Activated CD8-positive, alpha-beta T cell treated with anti-CD3 and anti-CD28 coated beads, Interleukin-2, amount 10 ng/mL, durations not matched to agents 7 days and 5 days (primary cell): Measurements from ENCODE around the gene GSTA2. TPM values are rescaled to one million over a fixed set of nuclear protein-coding genes. Genes with fewer than 3 reads are reported as not detected.
"Not testable (repeated sequence)": the region's sequence is repeated elsewhere in the genome, so short reads cannot be mapped to it uniquely, and the experiment has no call there.

Experiments
- ATAC-seq: fragments of 150-1000 bp; cut with Tn5 transposase; one replicate; pipeline ENCODE4 v1.10.0; 2021; ENCODE audit warnings: moderate library complexity
- CTCF ChIA-PET: fragments of 350-600 bp; sonication (Branson Sonifier 250); formaldehyde crosslinking; loops from one replicate; lab custom pipeline; 2021; ENCODE audit warnings: antibody characterized with exemption; lab: Charles Lee
- POLR2A ChIA-PET: fragments of 350-600 bp; sonication (Branson Sonifier 250); formaldehyde crosslinking; loops from one replicate; lab custom pipeline; 2021; ENCODE audit warnings: antibody characterized with exemption; lab: Charles Lee
- DNase-seq: peaks from one replicate; pipeline ENCODE4 v3.0.0-alpha.2; 2020
- H3K27ac Mint-ChIP-seq: one replicate; pipeline ENCODE4 v1.8.0; 2021; ENCODE audit warnings: mild to moderate bottlenecking, mixed read lengths
- H3K27me3 Mint-ChIP-seq: one replicate; pipeline ENCODE4 v1.8.0; 2021; ENCODE audit warnings: low read depth, mixed read lengths
- H3K36me3 Mint-ChIP-seq: one replicate; pipeline ENCODE4 v1.8.0; 2021; ENCODE audit warnings: low read depth, mixed read lengths
- H3K4me1 Mint-ChIP-seq: one replicate; pipeline ENCODE4 v1.8.0; 2021; ENCODE audit warnings: low read depth, mixed read lengths
- H3K4me3 Mint-ChIP-seq: one replicate; pipeline ENCODE4 v1.8.0; 2021; ENCODE audit warnings: mild to moderate bottlenecking, mixed read lengths
- H3K9me3 Mint-ChIP-seq: one replicate; pipeline ENCODE4 v1.8.0; 2022; ENCODE audit warnings: mixed read lengths; ENCODE audit not compliant: insufficient read depth
- total RNA-seq, 2 experiments: library from RNA; stranded (reverse); gene quantifications; one replicate each; pipeline ENCODE4 v1.2.3, GENCODE V29; 2021

The GSTA2 gene
- total RNA-seq, 2 experiments from 2014 or later: not detected

DNA sequence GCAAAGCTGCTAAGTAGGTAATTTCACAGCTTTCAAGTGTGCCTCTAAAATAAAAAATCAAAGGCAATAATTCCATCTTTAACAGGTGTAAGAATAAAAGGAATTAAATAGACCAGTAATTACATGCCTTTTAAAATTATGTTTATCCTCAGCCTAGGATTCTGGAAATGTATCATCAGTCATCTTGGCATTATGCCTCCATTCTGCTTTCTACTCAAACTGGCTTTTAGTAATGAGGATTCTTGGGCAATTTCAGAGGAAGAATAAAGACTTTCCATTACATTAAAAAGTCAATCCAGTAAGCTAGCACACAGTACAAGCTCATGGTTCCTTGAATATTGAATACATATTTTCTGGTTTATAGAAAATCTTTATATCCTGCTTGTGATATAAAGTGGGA is 44.7 kb downstream of the GSTA2 start:
- DNase-seq (no peak), ATAC-seq (no peak)
- H3K4me3 Mint-ChIP-seq: no peak overlapping the region
- no peaks in the 10 kb centered on the region for H3K9me3 Mint-ChIP-seq
- H3K36me3 Mint-ChIP-seq: no peaks in the 10 kb centered on the region
- CTCF ChIA-PET: no interaction called here
- no peak overlapping the region for H3K27ac Mint-ChIP-seq
- POLR2A ChIA-PET: no interaction called here
- H3K27me3 Mint-ChIP-seq: peaks cover 2% of the 10 kb centered on the region
- H3K4me1 Mint-ChIP-seq: no peaks in the 10 kb centered on the region

- CTCF ChIA-PET: interaction anchor here (1.9 kb wide), 1 partner anchor 10 kb away, joined by 4 read pairs; no protein-coding TSS in a partner anchor
- H3K9me3 Mint-ChIP-seq, H3K27ac Mint-ChIP-seq, POLR2A ChIA-PET, H3K4me3 Mint-ChIP-seq, H3K36me3 Mint-ChIP-seq, ATAC-seq, H3K4me1 Mint-ChIP-seq, DNase-seq, H3K27me3 Mint-ChIP-seq: not testable (repeated sequence)
Measured at GRCh38 chr6:52714761-52715160, 48.5 kb downstream of the GSTA2 start.

GRCh38 chr6:52712136-52712535 is 51.1 kb downstream of the GSTA2 start:
- Mint-ChIP-seq H3K27ac (no peak overlapping the region), H3K4me3 (no peak overlapping the region), H3K4me1 (no peaks in the 10 kb centered on the region), H3K27me3 (peaks cover 2% of the 10 kb centered on the region), H3K36me3 (no peaks in the 10 kb centered on the region), H3K9me3 (peaks cover 8% of the 10 kb centered on the region)
- CTCF ChIA-PET: interaction anchor here (1.5 kb wide), 1 partner anchor 13 kb away, joined by 3 read pairs; no protein-coding TSS in a partner anchor
- POLR2A ChIA-PET: no interaction called here
- ATAC-seq (no peak), DNase-seq (no peak)

DNA sequence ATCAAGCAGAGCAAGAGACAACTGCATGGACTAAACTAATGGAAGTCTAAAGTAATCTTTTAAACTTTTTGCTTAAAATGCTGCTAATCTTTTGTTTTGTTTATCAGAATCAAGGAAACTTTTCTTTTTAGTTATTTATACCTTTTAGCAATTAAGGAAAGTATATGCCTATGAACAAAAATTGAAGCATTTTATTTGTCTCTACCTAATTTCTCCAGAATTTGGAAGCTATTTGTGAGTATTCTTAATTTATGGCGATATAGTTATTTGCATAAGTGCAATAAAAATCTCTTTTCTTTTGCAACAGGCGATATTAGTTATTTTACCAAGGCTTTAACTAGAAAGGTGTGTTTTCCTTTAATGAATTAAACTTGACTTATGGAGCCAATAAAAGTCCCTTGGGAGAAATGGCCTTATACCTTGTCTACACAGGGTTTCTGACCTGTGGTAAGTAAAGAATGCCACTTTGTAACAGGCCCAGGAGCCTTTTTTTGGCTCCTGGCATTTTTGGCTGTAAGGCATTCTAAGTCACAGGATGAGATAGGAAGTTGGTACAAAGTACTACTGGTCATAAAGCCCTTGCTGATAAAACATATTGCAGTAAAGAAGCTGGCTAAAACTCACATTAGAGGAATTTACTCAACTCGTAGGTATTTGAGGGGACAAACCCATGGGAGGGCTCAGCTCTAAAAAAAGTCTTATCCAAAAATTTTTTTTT is 55.2 kb downstream of the GSTA2 start:
- Mint-ChIP-seq H3K9me3 (peaks cover 13% of the 10 kb centered on the region), H3K4me1 (no peaks in the 10 kb centered on the region), H3K4me3 (no peak overlapping the region), H3K27me3 (peaks cover 5% of the 10 kb centered on the region), H3K36me3 (no peaks in the 10 kb centered on the region), H3K27ac (no peak overlapping the region)
- ChIA-PET POLR2A (no interaction called here), CTCF (interaction anchor here (0.6 kb wide), 1 partner anchor 400 kb away, joined by 4 read pairs; no protein-coding TSS in a partner anchor)
- no peak for DNase-seq
- no peak for ATAC-seq

DNA sequence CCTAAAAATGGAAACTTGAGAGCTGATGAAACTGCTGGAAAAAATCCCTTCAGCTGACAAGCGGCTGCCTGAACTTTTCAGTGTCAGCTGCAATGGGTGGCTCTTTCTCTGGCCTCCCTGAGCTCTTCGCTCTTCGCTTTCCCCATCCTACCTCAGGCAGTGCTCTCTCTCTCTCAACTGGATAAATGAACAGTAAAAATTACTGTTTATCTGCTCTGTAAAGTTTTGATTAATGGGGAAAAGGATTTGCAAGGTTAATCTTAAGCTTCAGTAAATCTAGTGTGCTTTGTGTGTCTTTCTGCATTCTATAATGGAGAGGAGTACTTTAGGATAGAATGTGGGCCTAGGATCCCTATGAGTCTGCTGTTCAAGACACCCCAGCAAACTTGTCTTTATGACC is 57.3 kb downstream of the GSTA2 start:
- H3K4me1 Mint-ChIP-seq: no peaks in the 10 kb centered on the region
- no peaks in the 10 kb centered on the region for H3K36me3 Mint-ChIP-seq
- no peak for DNase-seq

DNA sequence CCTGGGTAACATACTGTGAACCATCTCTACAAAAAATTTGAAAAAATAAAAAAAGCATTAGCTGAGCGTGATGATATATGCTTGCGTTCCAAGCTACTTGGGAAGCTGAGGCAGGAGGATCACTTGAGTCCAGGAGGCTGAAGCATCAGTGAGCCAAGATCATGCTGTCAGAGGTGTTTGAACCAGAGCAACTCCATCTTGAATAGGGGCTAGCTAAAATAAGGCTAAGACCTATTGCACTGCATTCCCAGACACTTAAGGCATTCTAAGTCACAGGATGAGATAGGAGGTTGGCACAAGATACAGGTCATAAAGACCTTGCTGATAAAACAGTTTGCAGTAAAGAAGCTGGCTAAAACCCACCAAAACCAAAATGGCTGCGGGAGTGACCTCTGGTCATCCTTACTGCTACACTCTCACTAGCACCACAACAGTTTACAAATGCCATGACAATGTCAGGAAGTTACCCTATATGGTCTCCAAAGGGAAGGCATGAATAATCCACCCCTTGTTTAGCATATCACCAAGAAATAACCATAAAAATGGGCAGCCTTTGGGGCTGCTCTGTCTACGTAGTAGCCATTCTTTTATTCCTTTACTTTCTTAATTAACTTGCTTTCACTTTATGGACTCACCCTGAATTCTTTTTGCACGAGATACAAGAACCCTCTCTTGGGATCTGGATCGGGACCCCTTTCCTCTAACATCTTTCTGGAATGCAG is 58.3 kb downstream of the GSTA2 start:
- POLR2A ChIA-PET, H3K36me3 Mint-ChIP-seq, H3K4me3 Mint-ChIP-seq, CTCF ChIA-PET, DNase-seq, H3K27ac Mint-ChIP-seq, H3K4me1 Mint-ChIP-seq, ATAC-seq, H3K27me3 Mint-ChIP-seq: not testable (repeated sequence)
- peaks cover 13% of the 10 kb centered on the region for H3K9me3 Mint-ChIP-seq

More for the DNA sequence above, 57.3 kb downstream of the GSTA2 start:
- Mint-ChIP-seq H3K9me3 (peaks cover 13% of the 10 kb centered on the region), H3K27ac (no peak overlapping the region), H3K27me3 (peaks cover 7% of the 10 kb centered on the region), H3K4me3 (no peak overlapping the region)
- CTCF ChIA-PET: interaction anchor here (1.7 kb wide), 1 partner anchor 19 kb away, joined by 3 read pairs; no protein-coding TSS in a partner anchor
- POLR2A ChIA-PET: no interaction called here
- ATAC-seq: no peak

- CTCF ChIA-PET: no interaction called here
- Mint-ChIP-seq H3K27ac (no peak overlapping the region), H3K9me3 (peaks cover 13% of the 10 kb centered on the region), H3K4me1 (no peaks in the 10 kb centered on the region), H3K27me3 (peaks cover 12% of the 10 kb centered on the region), H3K4me3 (no peak overlapping the region), H3K36me3 (no peaks in the 10 kb centered on the region)
- POLR2A ChIA-PET: no interaction called here
- no peak for DNase-seq
- no peak for ATAC-seq
Measured at GRCh38 chr6:52704060-52704459, 59.2 kb downstream of the GSTA2 start.

Other genes starting within 250 kb of the GSTA2 start
- 1 to 10 TPM; 1.4 TPM for gene TRAM2, start 186.4 kb downstream of the GSTA2 start, total RNA-seq
- 10 to 100 TPM; 21.5 to 22.2 TPM for gene TMEM14A, start 92.4 kb downstream of the GSTA2 start, total RNA-seq
- not detected for gene GSTA1, start 40.3 kb upstream of the GSTA2 start, total RNA-seq
- not detected for gene GSTA5, start 77.3 kb upstream of the GSTA2 start, total RNA-seq
- not detected for gene GSTA3, start 146.2 kb upstream of the GSTA2 start, total RNA-seq
- gene GSTA4, start 231.8 kb upstream of the GSTA2 start, total RNA-seq: 1 to 10 TPM; 2.9 to 3.5 TPM